AG10803 (cell line): Measurements from ENCODE around the gene NIPAL4.
A peak's percentile ranks its signal among the peaks of the same experiment; 100 is the strongest.

ENCODE experiments used
- DNase-seq: peaks from one replicate; pipeline ENCODE4 v3.0.0; 2010; ENCODE audit warnings: low read depth
- H3K4me3 ChIP-seq: 2 replicates; pipeline ENCODE4 v1.5.1; 2011; ENCODE audit warnings: mild to moderate bottlenecking, low read length, control low read depth
- TF ChIP-seq, protein P1 (sequence below): conservative IDR thresholded peaks from 2 replicates; pipeline ENCODE4 v1.5.1; 2011; ENCODE audit warnings: mild to moderate bottlenecking, low read length, control low read depth, inconsistent platforms

Gene NIPAL4

DNA sequence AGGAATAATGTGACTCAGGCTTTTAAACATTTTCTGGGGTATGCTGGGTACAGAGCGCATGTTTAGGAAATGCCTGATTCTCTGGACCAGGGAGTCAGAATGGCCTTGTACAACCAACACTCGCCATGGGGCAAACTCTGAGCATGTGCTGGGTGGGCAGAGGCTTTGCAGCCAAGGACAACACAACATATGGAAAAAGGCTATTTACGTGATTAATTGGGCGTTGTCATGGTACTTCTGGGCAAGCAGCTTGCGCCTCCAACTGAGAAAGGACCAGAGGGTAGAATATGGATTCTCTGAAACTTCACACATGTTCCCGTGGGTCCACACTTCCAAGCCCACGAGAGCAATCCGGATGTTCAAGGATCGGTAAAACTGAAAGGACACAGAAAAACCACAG, 49.1 kb downstream of the NIPAL4 start:
- no peak overlapping the region for H3K4me3 ChIP-seq
- TF ChIP-seq, protein P1, sequence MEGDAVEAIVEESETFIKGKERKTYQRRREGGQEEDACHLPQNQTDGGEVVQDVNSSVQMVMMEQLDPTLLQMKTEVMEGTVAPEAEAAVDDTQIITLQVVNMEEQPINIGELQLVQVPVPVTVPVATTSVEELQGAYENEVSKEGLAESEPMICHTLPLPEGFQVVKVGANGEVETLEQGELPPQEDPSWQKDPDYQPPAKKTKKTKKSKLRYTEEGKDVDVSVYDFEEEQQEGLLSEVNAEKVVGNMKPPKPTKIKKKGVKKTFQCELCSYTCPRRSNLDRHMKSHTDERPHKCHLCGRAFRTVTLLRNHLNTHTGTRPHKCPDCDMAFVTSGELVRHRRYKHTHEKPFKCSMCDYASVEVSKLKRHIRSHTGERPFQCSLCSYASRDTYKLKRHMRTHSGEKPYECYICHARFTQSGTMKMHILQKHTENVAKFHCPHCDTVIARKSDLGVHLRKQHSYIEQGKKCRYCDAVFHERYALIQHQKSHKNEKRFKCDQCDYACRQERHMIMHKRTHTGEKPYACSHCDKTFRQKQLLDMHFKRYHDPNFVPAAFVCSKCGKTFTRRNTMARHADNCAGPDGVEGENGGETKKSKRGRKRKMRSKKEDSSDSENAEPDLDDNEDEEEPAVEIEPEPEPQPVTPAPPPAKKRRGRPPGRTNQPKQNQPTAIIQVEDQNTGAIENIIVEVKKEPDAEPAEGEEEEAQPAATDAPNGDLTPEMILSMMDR: no peak
- no peak for DNase-seq

DNA sequence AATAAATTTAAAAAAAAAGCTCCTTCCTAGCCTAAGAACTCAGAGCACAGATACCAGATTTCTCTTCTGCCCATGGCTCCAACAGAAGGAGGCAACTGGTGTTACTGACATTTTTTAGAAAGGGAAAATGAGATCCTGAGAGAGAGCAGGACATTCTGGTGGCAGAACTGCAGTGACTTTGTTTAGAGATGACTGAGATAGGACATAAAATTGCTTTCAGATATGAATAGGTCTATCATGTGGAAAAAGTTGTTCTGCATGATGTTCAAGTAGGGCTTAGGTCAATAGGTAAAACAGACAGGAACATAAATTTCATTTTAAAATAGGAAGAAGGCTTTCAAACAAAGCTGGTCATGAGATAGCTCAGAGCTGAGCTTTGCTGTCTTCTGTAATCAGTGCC, 49.6 kb downstream of the NIPAL4 start:
- DNase-seq: no peak
- TF ChIP-seq, protein P1: no peak
- H3K4me3 ChIP-seq: no peak overlapping the region

DNA sequence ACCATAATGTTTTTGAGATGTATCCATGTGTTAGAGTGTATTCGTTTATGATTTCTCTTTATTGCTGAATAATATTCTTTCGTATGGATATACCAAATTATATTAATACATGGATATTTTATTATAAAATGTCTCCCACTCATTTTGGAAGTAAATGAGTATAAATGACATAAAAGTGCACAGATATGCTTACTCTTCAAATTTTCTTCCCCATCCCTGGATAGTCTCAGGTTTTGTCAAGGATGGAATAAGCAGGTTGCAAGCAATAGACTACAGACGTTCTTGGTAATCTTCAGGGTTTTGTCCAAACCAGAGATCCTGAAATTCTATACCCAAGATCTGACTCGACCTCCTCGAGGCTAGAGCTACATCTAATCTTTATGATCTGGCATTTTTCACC, 50.7 kb downstream of the NIPAL4 start:
- H3K4me3 ChIP-seq: no peak overlapping the region
- no peak for DNase-seq
- TF ChIP-seq, protein P1: no peak

DNA sequence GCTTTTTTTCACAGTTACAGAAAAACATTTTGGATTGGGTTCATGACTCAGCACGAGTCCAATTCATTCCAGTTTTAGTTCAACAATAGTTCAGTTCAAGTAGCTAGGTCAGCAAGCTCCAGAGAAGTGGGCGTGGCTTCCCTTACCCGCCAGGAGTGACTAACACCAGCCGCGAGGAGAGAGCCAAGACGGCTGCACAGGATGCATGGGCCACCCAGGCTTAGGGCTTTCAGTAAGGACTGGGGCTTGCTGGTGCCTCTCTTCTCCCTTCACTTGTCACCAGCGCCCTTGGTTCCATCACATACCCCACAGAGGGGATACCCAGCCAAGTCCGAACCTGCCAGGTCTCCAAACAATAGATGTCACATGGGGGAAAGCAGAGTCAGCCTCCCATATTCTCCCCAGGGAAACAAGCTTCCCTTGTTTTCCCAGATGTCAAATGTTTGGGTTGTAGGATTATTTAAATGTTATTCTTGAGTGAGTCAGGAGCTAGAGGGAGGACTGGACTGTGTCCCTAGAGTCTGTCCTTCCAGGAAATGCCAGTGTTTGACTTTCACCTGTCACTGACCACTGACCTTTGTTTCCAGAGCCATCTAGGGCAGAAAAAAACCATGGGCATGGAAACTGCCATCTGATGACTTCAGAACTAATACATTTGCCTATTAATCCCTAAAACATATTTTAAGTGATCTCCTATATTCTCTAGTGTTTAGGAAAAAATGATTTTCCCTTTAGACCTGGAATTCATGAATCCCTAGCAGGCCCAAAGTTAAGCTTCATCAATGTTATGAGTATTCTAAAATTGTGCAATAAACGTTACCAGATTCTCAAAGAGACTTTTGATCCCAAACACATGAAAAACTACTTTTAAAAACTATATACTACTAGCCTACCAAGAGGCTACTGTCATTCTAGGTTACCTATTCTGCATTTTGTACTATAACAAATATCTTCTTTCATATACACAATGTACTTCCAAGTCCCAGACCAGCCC, 51.9 kb downstream of the NIPAL4 start:
- H3K4me3 ChIP-seq: no peak overlapping the region
- peak; percentile 98 for DNase-seq
- TF ChIP-seq, protein P1: no peak

DNA sequence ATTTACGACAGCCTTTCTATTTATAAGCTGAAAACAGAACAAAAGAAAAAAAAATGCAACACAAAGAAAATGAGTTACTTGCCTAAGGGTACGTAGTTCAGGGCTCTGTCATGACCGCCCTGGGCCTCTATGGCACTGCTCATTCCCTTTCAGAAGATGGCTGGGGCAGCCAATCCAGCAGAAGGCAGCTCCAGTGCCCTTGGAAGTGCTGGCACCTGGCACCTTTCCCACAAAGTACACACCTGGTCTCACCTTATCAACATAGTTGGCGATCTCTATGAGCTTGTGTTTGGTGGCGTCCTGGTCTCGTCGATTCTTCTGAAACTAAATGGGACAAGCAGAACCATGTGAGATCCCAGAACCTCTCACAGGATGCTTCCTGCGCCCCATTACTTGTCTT, 53.2 kb downstream of the NIPAL4 start:
- no peak for DNase-seq
- H3K4me3 ChIP-seq: no peak overlapping the region
- TF ChIP-seq, protein P1: no peak

DNA sequence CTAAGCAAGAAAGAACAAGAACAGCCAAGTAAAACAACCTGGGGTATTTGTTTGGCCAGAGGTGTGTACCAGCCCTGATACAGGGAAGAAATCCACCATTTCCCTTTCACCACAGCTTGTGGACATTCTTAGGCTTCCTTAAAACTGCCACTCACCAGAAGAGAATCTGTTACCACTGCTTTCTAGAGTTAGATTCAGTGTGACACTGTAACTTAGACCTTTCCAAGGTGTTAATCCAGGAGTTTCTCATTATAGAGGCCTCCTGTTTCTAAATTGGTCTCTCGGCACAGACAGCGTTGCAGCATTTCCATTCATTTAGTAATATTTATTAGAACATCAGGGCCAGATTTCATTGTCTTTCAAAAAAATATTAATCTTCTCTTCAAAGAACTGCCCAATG, 55.0 kb downstream of the NIPAL4 start:
- H3K4me3 ChIP-seq: no peak overlapping the region
- no peak for DNase-seq
- TF ChIP-seq, protein P1: no peak

DNA sequence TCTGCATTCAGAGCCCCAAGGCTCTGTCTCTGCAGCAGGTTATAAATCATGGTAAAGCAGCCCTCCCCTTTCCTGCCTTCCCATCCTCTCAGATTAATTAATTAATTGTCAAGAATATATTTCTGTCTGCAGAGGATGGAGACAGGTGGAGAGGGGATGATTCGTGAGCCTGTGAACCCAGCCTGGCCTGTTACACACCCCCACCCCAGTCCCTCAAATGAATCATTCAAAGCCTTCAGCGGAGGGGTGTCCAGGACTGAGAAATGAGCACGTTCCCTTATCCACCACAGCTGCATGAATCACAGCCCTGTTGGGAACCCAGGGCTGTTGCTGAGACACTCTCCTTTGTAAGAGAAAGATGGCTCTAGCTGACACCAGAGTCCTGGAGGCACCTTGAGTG, 56.0 kb downstream of the NIPAL4 start:
- H3K4me3 ChIP-seq: no peak overlapping the region
- peak; percentile 86 for DNase-seq
- TF ChIP-seq, protein P1: no peak
